GM18909 (cell line): ENCODE measurements around the gene PID1.

Experiments used
- ATAC-seq: cut with Tn5 transposase; IDR thresholded peaks from one replicate; pipeline ENCODE4 v1.9.1; 2021; ENCODE audit warnings: mild to moderate bottlenecking; ENCODE audit not compliant: unreplicated experiment, poor library complexity

Gene PID1

DNA sequence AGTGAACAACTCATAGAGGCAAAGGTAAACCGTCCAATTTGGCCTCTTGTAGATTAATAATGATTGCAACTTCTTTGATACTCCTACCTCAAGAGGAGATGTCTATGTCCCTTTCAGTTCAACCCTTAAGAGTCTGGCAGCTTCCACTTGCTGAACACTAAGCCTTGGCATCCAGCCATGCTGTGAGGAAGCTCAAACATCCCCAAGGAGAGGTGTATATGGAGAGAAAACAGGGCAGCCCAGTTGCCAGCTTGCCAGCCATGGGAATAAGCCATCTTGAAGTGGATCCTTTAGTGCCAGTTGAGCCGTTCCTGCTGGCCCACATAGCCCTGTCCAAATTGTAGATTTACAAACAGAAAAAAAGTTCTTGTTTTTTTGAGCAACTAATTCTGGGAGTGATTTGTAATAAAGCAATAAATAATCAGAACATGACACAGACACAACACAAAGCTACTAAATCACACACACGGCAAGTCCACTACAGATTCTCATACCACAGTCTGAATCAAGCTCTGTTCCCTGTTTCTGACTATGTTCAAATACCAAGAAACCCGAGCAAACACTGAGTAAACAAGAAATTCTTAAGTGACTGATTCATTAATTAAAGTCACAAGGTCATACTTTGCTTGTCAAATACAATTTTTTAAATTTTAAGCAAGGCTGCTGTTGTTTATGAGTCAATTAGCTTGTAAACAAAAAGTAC is 96.1 kb downstream of the PID1 start:
- no peak for ATAC-seq

DNA sequence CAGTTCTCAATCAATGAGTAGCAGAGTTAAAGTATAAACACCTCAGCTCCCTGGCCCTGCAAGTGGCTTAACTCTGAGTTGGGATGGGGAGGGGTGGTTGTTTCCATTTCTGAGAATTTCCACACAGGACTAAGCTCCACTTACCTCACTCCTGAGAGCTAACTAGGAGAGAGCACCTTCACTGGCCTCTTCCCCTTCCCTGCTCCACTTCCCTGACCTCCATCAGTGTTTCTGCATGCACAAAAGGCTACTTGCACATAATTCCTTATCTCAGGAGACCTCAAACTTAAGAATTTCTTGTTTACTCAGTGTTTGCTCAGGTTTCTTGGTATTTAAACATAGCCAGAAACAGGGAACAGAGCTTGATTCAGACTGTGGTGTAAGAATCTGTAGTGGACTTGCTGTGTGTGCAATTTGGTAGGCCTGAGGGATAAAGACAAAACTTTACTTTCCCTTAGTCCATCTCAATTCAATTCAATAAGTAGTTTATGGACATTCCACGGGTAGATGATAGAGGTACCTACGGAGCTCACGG is 97.2 kb downstream of the PID1 start:
- no peak for ATAC-seq

DNA sequence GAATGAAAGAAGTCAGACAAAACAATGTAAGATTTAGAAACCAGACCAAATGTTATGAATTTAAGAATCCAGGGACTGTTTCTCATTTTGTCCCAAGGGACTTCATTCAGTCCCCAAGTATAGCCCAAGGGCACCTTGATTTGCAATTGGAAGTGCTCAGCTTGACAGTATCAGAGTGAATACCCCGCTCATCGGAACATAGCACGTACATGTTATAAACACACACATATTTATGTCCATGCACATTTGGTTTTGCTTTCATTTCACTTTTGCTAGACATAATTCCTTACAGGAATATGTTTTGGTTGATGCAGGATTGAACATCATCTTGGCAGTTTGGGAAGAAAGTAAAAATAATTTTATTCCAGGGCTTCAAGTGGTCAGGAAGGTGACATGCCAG is 100.2 kb downstream of the PID1 start:
- ATAC-seq: no peak

DNA sequence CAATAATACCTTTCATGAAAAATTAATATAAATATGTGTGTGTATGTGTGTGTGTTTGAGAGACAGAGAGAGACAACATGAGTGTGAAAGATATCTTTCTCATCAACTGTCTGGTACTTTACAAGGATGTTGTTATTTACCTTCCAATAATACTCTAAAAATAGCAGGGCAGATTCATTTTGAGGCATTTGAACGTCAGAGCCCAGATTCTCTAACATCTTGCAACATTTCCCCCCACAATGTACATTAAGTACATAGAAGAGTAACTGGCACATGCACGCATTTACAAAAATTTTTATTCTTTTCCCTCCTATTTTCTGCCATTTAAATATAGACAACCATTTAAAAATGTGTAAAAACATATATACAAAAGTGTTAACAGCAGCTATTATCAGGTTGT is 100.9 kb downstream of the PID1 start:
- ATAC-seq: no peak

DNA sequence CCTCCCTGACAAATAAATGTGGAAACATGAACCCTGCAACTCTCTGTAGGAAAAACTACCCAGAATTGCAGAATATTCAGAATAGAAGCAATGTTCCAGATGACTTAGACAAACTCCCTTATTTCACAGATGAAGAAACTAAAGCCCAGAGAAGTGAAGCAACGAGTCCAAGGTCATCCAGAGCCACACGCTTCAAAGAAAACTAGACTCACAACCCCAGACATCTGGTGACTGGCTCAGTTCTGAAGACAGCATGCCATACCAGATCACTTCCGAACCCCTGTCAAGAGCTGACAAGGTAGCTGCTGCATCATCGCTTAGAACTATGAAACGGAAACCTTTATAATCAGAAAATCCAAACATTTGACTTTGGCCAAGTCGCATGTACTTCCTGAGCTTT is 101.3 kb downstream of the PID1 start:
- ATAC-seq: no peak

DNA sequence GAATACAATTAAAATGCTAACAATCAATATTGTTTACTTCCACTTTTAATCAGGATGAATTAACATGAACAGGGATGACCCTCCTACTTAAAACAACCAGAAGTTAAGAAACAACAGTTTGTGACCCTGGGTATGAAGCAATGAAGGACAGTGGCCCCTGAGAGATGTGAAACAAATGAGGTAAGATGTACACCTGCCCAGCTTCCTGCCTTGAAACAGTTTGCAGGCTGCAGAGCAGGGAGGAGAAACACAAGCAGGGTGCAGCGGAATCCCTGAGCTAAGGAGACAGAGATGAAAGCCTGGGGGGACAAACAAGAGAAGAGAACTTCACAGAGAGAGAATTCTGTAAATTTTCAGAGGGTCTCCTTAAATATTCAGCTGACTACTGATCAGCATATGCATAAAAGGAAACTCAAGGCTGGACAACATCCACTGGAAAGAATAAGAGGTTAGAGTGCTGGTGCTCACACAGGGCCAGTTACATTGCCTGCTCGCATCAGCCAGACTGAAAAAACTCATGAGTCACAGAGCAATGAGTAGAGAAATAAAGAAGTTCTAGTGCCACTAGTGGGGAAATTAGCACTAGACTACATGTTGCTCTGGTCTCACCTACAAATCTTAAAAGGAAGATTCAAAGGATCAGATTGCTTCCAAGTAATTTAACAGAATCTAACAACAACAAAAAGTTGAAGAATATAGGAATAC is 106.4 kb downstream of the PID1 start:
- ATAC-seq: no peak

DNA sequence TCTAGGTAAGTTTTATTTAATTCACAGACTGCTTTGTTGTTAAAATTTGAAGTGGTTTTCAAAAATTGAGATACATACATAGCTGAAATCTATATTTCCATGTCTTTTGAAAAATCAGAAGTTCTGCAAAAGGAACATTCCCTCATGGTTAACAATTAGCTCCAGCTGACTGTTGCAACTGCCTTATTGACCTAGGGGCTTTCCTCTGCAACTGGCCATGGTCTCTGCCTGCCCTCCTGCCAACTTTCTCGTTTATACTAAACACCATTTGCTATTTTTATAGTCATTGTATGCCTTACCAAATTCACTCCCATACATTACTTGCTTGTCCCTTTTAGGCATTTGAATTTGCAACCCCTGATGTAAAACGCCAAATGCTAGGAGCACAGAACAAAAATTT is 107.2 kb downstream of the PID1 start:
- ATAC-seq: no peak

DNA sequence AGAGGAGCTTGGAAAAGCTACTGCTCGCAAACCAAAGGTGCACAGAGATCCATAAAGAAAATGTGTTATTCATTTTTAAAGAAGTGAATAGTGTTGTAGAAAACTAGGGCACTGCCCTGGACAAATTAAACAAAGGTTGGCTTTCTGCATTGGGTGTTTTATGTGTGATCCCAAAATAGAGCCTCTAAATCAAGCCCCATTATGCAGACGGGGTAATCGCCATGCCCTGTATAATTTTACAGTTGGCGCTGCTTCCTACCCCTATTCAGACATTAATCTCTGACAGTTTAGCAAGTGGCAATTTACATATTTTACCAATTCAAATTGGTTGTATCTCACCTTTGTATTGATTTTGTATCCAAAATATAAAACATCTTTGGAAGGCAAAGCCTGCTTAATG is 109.1 kb downstream of the PID1 start:
- no peak for ATAC-seq

DNA sequence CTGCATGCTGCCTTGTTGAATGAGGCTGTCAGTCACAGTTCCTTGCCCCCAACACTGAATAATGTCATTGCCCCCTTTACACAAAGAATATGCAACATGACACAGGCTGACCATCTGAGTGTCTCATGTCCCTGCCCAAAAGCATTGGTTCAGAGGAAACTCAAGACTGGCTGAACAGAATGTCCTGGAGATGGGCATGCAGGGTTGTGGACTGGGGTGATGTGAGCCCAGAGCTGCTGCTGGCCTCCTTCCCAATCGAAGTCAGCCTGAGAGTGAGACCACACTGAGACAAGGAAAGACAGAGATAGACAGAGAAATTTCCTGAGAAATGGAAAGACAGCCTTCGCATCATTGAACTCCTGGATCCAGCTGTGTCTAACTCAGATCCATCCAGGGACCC is 110.1 kb downstream of the PID1 start:
- no peak for ATAC-seq

DNA sequence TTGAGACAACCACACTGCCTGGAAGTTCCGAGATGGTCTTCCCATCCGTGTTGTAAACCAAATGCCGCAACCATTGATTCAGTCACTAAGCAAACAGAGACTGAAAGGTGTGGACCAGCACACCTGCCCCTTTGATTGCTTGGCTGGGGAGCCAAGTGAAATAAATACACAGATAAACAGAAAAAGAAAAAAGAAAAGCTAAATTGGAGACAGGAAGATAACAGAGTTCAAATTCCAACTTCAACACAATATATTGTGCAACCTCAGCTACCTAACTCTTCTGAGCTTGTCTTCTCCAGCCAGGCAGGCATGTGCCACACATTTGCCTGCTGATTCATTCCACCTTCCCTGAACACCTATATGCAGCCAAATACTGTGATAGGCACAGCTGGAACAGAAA is 110.9 kb downstream of the PID1 start:
- no peak for ATAC-seq

DNA sequence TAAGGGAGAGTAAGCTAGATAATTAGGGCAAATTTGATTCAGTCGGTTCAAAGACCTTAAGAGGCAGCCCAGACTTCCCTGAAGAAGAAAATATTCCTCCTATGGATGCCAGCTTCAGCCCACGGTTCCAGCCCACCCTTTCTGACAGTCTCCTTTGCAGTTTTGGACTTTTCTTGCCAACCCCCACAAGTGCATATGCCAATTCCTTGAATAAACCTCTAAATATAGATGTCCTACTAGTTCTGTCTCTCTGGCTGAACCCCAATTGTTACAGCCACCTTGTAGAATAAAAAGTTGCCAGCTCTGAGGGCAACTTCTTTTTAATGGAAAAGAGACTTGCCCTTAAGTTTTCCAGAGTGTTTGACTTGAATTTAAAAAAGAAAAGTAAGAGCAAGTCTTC is 111.7 kb downstream of the PID1 start:
- ATAC-seq: no peak

DNA sequence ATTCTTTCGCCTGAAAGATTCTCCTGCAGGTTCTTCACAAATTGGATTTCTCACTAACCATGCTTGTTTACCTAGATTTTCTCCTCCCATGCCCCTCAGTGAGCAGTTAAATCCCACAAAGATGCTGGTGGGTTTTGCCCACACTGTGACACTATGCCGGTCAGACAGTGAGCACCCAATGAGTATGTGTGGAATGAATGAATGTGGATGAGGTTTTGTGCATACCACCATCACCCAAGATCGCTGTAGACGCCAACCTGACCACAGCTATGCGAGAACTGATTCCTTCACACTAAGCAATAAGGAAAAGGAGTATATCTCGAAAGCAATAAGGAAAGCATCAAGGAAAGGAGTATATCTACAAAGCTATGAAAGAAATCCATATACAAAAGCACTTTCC is 116.7 kb downstream of the PID1 start:
- no peak for ATAC-seq

DNA sequence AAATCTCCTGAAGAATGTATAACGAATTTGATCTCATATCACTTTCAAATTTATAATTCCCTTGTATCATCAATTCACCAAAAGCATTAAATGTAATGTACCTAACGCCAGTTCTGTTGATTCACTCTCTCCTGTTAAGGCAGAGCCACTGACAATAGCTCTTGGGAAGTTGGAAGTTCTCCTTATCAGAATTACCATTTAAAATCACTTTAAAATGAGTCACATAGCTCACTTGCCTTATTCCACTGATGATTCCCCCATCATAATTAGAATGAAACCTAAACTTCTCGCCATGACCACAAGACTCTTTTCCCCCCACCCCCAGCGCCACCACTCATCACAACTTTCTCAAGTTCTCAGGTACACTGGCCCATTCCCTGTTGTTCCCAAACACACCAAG is 117.1 kb downstream of the PID1 start:
- ATAC-seq: no peak

DNA sequence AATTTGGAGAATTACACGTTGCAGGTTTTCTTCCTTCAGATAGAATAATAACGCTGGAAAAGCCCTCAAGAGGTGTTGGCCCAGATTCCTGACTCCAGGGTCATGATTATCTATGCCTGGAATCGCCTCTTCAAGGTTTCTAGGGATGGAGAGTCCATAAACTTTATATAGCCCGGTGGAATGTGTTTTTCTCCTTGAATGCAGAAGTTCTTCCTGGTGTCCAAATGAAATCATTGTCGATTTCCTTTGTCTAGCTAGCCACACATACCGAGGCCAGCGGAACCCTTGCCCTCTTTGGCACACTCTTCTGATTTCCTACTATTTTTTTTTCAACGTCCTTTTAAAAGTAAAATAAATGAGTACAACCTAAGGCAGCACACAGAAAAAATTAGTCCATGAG is 117.8 kb downstream of the PID1 start:
- no peak for ATAC-seq

DNA sequence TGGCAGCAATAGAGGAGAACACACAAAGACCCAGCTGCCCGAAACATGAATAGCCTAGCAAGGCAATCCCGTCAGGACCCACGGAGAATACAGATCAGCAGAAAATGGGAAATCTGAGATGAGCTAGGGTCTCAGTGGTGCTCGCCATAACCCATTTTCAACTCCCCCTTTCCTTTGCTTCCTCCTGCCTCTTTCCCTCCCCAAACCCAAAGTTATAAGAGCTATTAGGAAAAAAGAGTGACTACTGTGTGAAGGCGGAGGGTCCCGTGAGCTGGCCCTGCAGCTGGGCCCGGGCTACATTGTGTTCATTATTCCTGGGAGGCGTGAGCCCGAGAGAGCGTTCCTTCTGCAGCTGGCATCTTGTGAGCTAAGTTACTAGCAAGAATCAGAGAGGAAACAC is 118.4 kb downstream of the PID1 start:
- ATAC-seq: no peak

DNA sequence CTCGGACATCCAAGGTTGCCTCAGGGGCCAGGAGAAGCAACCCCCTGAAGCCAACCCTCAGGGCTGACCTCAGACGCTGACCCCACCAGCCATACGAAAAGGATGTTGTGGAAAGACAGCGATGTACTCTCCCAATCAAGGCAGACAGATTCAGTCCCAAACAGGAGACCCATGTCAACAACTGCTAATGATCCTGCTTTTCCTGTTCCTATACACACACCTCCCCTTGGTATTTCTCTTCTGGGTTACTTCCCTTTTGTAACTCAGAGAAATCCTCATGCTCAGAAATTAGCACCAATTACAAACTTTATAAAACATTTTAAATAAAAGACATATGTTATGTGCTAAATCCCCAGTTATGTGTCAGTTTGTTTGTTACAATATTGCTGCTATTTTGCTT is 120.8 kb downstream of the PID1 start:
- ATAC-seq: no peak

DNA sequence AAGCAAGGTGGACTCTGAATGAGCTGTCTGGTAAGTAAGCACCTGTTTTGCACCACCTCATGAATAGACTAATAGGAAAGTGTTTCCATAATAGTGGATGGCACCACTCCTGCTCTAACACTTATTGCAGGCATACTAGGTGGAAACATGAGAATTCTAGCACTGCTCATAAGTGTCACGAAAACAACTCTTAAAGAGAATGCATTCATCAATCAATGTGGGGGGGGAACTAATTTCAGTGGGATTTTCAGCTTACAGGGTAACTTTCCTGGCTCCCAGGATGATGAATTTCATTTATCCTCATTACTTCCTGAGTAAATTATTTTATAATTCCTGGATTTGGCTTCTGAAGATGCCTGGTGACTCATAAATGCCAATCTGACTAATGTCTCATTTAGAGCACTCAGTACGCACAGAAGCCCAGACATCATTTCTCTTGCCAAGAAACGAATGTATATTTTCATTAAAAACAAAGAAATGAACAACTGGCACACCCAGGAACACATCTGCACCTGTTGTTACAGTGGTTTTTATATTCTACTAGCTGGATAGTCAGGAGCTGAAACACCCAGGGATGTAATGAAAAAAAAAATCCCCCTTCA is 129.6 kb downstream of the PID1 start:
- ATAC-seq: no peak

DNA sequence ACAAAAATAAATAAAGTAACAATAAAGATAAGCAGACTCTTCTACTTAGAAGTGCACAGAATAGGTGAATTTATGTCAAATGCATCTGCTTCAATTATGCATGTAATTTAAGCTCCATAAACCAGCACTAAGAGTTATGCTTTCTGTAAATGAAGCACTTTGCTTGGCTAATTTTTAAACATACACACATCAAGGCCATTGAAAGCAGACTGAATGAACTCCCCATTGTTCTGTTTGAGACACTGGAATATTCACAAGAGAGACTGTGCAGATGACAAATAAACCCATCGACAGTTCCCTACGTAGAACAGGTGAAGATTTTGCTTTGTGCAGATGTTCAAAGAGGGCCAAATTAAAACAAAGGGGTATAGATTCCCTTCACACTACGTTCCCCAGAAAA is 133.4 kb downstream of the PID1 start:
- no peak for ATAC-seq

DNA sequence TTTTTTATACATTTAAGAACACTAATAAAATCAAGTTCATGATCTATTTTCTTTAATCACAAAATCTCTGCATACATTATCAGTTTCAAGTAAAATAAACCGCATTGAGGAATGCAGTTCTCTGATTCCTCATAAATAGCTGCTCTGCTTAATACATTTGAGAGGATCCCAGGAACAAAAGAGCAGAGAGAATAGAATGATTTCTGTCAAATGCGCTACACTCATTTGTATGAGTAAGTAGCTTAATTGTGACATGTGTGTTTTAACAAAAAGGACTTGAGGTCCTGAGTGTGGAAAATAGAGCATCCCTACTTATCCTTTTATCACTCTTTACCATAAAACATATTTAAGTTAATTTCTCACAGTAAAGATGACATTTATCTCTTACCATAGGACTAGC is 134.0 kb downstream of the PID1 start:
- no peak for ATAC-seq

DNA sequence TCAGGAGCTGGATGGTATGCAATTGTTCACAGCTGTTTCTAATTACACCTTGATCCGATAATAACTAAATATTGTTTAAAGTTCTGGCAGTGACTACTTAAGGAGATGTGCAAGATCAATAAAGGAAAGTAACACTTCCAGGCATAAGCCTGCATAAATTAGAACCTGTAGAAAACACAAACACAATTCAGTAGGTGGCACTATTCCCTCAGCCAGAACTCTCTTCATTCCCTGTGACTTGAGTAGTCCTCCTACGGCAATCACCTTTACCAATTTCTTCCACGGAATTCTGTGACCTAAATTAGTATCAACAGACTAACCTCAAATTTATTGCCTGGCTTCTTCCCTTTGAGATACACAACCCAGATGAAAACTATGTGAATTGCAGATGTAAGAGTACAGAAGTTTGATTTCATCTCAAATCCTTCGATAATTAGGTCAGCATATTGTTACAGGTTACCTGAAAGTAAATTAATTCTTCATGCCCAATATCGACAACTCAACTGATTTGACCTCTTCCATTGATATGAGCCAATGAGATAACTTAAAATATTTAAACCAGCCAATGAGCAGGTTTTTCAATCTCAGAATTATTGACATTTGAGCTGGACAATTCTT is 137.8 kb downstream of the PID1 start:
- no peak for ATAC-seq

DNA sequence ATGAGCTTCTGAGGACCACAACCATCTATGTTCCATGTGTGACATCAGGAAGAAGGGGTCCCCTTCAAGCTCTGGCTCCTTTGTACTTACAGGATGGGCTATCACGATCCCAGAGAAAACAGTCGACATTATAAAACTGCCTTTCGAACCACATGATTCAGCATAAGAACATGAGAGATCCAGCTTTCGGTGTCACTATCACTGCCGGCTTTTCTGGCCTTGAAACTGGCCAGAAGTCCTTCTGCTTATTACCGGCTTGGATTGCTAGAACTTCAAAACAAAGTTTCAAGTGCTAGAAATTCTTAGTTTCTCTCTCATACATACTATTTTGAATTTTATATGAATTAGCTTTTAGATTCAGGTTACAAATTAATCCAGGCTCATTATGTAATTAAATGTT is 138.9 kb downstream of the PID1 start:
- no peak for ATAC-seq
